Motor neuron (in vitro differentiated cells): ENCODE measurements around the gene LSM4. TPM values are rescaled to one million over a fixed set of nuclear protein-coding genes. Genes with fewer than 3 reads are reported as not detected.
"Not testable (repeated sequence)": the region's sequence is repeated elsewhere in the genome, so short reads cannot be mapped to it uniquely, and the experiment has no call there.

Experiments used
- ATAC-seq, 8 experiments: fragments of 200-7000 bp; cut with Tn5 transposase; replicated peaks in 6 of 8; 2 replicates each; pipeline ENCODE4 v1.8.0; 2021; ENCODE audit warnings: mild to moderate bottlenecking in 8 of 8, moderate library complexity in 8 of 8
- H3K27ac ChIP-seq, 2 donors: fragments of 250-450 bp; sonication (Bioruptor Pico); 2 replicates each; pipeline ENCODE4 v1.9.0; 2021; ENCODE audit warnings: antibody characterized with exemption in 2 of 2, mild to moderate bottlenecking in 2 of 2, moderate library complexity in 1 of 2
- H3K4me1 ChIP-seq, 2 donors: fragments of 250-450 bp; sonication (Bioruptor Pico); replicated peaks in 1 of 2; 2 replicates each; pipeline ENCODE4 v1.6.1; 2021; ENCODE audit warnings: antibody characterized with exemption in 2 of 2, mild to moderate bottlenecking in 2 of 2, moderate library complexity in 1 of 2
- H3K4me3 ChIP-seq, 5 donors: fragments of 250-450 bp; sonication (Bioruptor Pico); 2 replicates each; pipeline ENCODE4 v1.9.0; 2021; ENCODE audit warnings: antibody characterized with exemption in 5 of 5, mild to moderate bottlenecking in 5 of 5, moderate library complexity in 4 of 5
- WGBS, 10 experiments: fragments of 450-650 bp; shearing (Covaris generic); methylation state at CpG; one replicate each; pipeline ENCODE4 v1.0.0; 2022; 5-methylcytosine and 5-hydroxymethylcytosine counted together
- in situ Hi-C, 9 experiments: fragments of 400-800 bp; cut with MboI; loops; one replicate each; pipeline ENCODE4 v1.15.0; 2021; ENCODE audit warnings: low sequenced_read_pairs in 9 of 9, low pct_unique_long_range_greater_than_20kb in 2 of 9; ENCODE audit not compliant: unreplicated experiment in 9 of 9
- total RNA-seq, 8 experiments: library from RNA; unstranded; fragments of 300-600 nt; gene quantifications; 2 replicates each; pipeline versions ENCODE4 v1.2.3 to v1.2.4, GENCODE V29; 2022

LSM4 gene
- total RNA-seq, 8 experiments from 2014 or later, result 87.3 to 240 (median 151) TPM

DNA sequence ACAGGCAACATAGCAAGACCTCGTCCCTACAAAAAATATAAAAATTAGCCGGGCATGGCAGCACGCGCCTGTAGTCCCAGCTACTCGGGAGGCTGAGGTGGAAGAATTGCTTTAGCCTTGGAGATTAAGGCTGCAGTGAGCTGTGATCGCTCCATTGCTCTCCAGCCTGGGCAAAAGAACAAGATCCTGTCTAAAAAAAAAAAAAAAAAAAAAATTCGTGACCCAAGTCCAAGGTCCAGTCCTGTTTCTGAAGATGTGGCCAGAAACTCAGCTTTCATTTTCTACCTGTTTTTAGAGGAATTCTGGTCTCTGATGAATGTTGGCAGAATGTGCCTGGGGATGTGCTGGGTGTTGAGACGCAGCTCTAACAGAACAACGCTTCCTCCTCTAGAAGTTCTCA, 15.7 kb upstream of the LSM4 start:
- in situ Hi-C loops, result no loop called here
- Histone ChIP-seq H3K27ac (no peak overlapping the region), H3K4me1 (peaks cover 3 to 10% of the 10 kb centered on the region in 2 donors), H3K4me3 (no peak overlapping the region)
- WGBS, 10 experiments, result 37 to 100% (median 75%) methylated on average over 2 to 6 of the region's 9 CpGs
- no peak for ATAC-seq

GRCh38 chr19:18336121-18336520, 13.2 kb upstream of the LSM4 start:
- 18 to 63% (median 57%) methylated on average over 1 to 7 of the region's 7 CpGs; no CpG with 5 or more reads in 3 of the 10 experiments for WGBS, 10 experiments
- H3K27ac ChIP-seq, result no peak overlapping the region
- no peak overlapping the region for H3K4me3 ChIP-seq
- in situ Hi-C loops, result no loop called here
- peaks cover 0 to 2% of the 10 kb centered on the region in 2 donors for H3K4me1 ChIP-seq
- no peak for ATAC-seq

- 74 to 100% (median 87%) methylated on average over 3 to 6 of the region's 6 CpGs for WGBS, 10 experiments
- Histone ChIP-seq H3K4me1 (peaks cover 0 to 5% of the 10 kb centered on the region in 2 donors), H3K4me3 (no peak overlapping the region), H3K27ac (no peak overlapping the region)
- in situ Hi-C loops, result no loop called here
- no peak for ATAC-seq
Measured at GRCh38 chr19:18333680-18334079, 10.8 kb upstream of the LSM4 start.

GRCh38 chr19:18332917-18333530, 10.1 kb upstream of the LSM4 start:
- WGBS, 10 experiments, result 32 to 96% (median 80%) methylated on average over 3 to 7 of the region's 15 CpGs; no CpG with 5 or more reads in 3 of the 10 experiments
- in situ Hi-C loops, result no loop called here
- ATAC-seq, result no peak
- H3K4me3 ChIP-seq, result no peak overlapping the region
- H3K4me1 ChIP-seq, result peaks cover 0 to 5% of the 10 kb centered on the region in 2 donors
- no peak overlapping the region for H3K27ac ChIP-seq

GRCh38 chr19:18330868-18331267, 8.0 kb upstream of the LSM4 start:
- 71 to 100% (median 81%) methylated on average over 1 to 8 of the region's 9 CpGs; no CpG with 5 or more reads in 4 of the 10 experiments for WGBS, 10 experiments
- in situ Hi-C loops, result no loop called here
- no peak for ATAC-seq
- peaks cover 0 to 5% of the 10 kb centered on the region in 2 donors for H3K4me1 ChIP-seq
- no peak overlapping the region for H3K27ac ChIP-seq
- no peak overlapping the region for H3K4me3 ChIP-seq

DNA sequence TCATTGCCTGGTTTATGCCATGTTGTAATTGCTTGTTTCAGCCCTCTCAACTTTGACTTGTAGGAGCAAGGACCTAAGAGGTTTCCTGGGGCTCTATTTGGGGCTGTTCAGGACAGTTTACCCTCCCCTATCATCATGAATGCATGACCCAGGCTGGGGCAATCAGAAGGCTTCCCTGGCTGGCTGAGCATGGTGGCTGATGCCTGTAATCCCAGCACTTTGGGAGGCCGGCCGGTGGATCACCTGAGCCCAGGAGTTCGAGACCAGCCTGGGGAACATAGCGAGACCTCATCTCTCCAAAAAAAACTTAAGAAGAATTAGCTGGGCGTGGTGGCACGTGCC, 6.1 kb upstream of the LSM4 start:
- 57 to 100% (median 90%) methylated on average over 1 to 4 of the region's 6 CpGs; no CpG with 5 or more reads in 5 of the 10 experiments for WGBS, 10 experiments
- in situ Hi-C loops, result loop anchor here in 2 of 9 experiments (10.0 kb wide), 1 partner anchor 54 kb away; the partner anchor contains the start of gene IQCN (in 2 of the 2)
- ATAC-seq, result peak in 4 of 8 experiments; percentile 2 to 12 (median 10)
- H3K27ac ChIP-seq, result peak overlapping the region in 1 of 2 donors; percentile 61
- H3K4me1 ChIP-seq, result peaks cover 3 to 8% of the 10 kb centered on the region in 2 donors
- H3K4me3 ChIP-seq, result peak overlapping the region; percentile 19 to 33 (median 29)

GRCh38 chr19:18328340-18329034, 5.6 kb upstream of the LSM4 start:
- Histone ChIP-seq H3K4me3 (peak overlapping the region; percentile 19 to 33 (median 29)), H3K27ac (peak overlapping the region; percentile 22 to 61), H3K4me1 (peaks cover 8 to 13% of the 10 kb centered on the region in 2 donors)
- in situ Hi-C loops, result loop anchor here in 2 of 9 experiments (10.0 kb wide), 1 partner anchor 54 kb away; the partner anchor contains the start of gene IQCN (in 2 of the 2)
- 0 to 9% (median 0%) methylated on average over 1 to 8 of the region's 9 CpGs for WGBS, 10 experiments
- peak; percentile 97 to 99 (median 98) for ATAC-seq

- H3K4me1 ChIP-seq, result peaks cover 12 to 18% of the 10 kb centered on the region in 2 donors
- H3K4me3 ChIP-seq, result no peak overlapping the region
- WGBS, 10 experiments, result 80 to 93% methylated on average over 1 to 3 of the region's 5 CpGs; no CpG with 5 or more reads in 8 of the 10 experiments
- no peak for ATAC-seq
- in situ Hi-C loops, result loop anchor here in 2 of 9 experiments (10.0 kb wide), 1 partner anchor 52 kb away; the partner anchor contains the start of gene IQCN (in 2 of the 2)
- no peak overlapping the region for H3K27ac ChIP-seq
Measured at GRCh38 chr19:18326772-18327171, 3.9 kb upstream of the LSM4 start.

- not testable (repeated sequence) for H3K4me3 ChIP-seq, H3K27ac ChIP-seq, ATAC-seq
- peaks cover 17 to 22% of the 10 kb centered on the region in 2 donors for H3K4me1 ChIP-seq
- 17 to 93% (median 61%) methylated on average over 1 to 6 of the region's 6 CpGs; no CpG with 5 or more reads in 1 of the 10 experiments for WGBS, 10 experiments
- in situ Hi-C loops, result loop anchor here in 2 of 9 experiments (10.0 kb wide), 1 partner anchor 50 kb away; the partner anchor contains the start of gene IQCN (in 2 of the 2)
Measured at GRCh38 chr19:18324373-18324731, 1.5 kb upstream of the LSM4 start.

- 0 to 10% (median 1%) methylated on average over 1 to 5 of the region's 7 CpGs; no CpG with 5 or more reads in 2 of the 10 experiments for WGBS, 10 experiments
- H3K4me1 ChIP-seq, result peaks cover 17% of the 10 kb centered on the region in 2 donors
- H3K4me3 ChIP-seq, result peak overlapping the region; percentile 54 to 89 (median 59)
- ATAC-seq, result peak in 6 of 8 experiments; percentile 15 to 25 (median 20)
- H3K27ac ChIP-seq, result peak overlapping the region; percentile 75 to 76
- in situ Hi-C loops, result loop anchor here in 2 of 9 experiments (10.0 kb wide), 1 partner anchor 48 kb away; the partner anchor contains the start of gene IQCN (in 2 of the 2)
Measured at GRCh38 chr19:18322318-18322758, 538 bp downstream of the LSM4 start.

DNA sequence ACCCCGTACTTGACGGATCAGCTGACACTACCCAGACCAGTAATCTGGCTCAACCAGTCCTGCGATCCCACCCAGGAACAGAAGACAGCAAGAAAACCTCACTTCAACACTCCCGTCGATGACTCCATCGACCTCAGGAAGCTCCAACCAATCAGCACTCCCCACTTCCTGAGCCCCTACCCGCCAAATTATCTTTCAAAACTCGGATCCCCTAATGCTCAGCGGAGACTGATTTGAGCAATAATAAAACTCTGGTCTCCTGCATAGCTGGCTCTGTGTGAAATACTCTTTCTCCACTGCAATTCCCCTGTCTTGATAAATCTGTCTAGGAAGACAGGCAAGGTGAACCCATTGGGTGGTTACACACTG, 1.2 kb downstream of the LSM4 start:
- Histone ChIP-seq H3K27ac (peak overlapping the region; percentile 75 to 76), H3K4me3 (peak overlapping the region; percentile 54 to 89 (median 59)), H3K4me1 (peaks cover 17% of the 10 kb centered on the region in 2 donors)
- WGBS, 10 experiments, result 0 to 100% (median 20%) methylated on average over 1 to 7 of the region's 9 CpGs; no CpG with 5 or more reads in 2 of the 10 experiments
- no peak for ATAC-seq
- in situ Hi-C loops, result loop anchor here in 2 of 9 experiments (10.0 kb wide), 1 partner anchor 47 kb away; the partner anchor contains the start of gene IQCN (in 2 of the 2)

- peak overlapping the region in 1 of 5 donors; percentile 89 for H3K4me3 ChIP-seq
- no peak overlapping the region for H3K27ac ChIP-seq
- H3K4me1 ChIP-seq, result peaks cover 17% of the 10 kb centered on the region in 2 donors
- WGBS, 10 experiments, result 0 to 100% (median 95%) methylated on average over 1 to 11 of the region's 14 CpGs
- in situ Hi-C loops, result loop anchor here in 2 of 9 experiments (10.0 kb wide), 1 partner anchor 46 kb away; the partner anchor contains the start of gene IQCN (in 2 of the 2)
- no peak for ATAC-seq
Measured at GRCh38 chr19:18320865-18321733, 1.8 kb downstream of the LSM4 start.
